B cell (primary cell): Measurements from ENCODE around the gene TCF12. TPM values are rescaled to one million over a fixed set of nuclear protein-coding genes. Genes with fewer than 3 reads are reported as not detected.

Source experiments
- ATAC-seq: fragments of 200-7000 bp; cut with Tn5 transposase; one replicate; pipeline ENCODE4 v1.10.0; 2021; ENCODE audit warnings: low read depth, mild to moderate bottlenecking, moderate number of reproducible peaks, moderate library complexity
- CTCF ChIA-PET: fragments of 350-600 bp; sonication (Branson Sonifier 250); formaldehyde crosslinking; loops from one replicate; lab custom pipeline; 2021; ENCODE audit warnings: antibody characterized with exemption, inconsistent platforms; lab: Charles Lee
- POLR2A ChIA-PET: fragments of 350-600 bp; sonication (Branson Sonifier 250); formaldehyde crosslinking; loops from one replicate; lab custom pipeline; 2021; ENCODE audit warnings: antibody characterized with exemption; lab: Charles Lee
- DNase-seq: peaks from one replicate; pipeline ENCODE4 v3.0.0; 2013
- H2AFZ ChIP-seq: 2 replicates; pipeline ENCODE4 v1.6.1; 2012; ENCODE audit warnings: mild to moderate bottlenecking, low read depth, low read length; ENCODE audit not compliant: insufficient read depth, poor library complexity, severe bottlenecking
- H3K27ac ChIP-seq, 2 donors: 1 replicate in 1 of 2; 2 replicates in 1 of 2; pipeline ENCODE4 v1.5.1; 2012 to 2013; ENCODE audit warnings: low read length in 2 of 2, mild to moderate bottlenecking in 2 of 2, moderate library complexity in 1 of 2
- H3K27me3 ChIP-seq, 4 experiments: fragments of 200-600 bp in 1 of 4; sonication (generic) in 1 of 4; replicated peaks in 1 of 4; 1 replicate in 2 of 4; 2 replicates in 2 of 4; pipeline versions ENCODE4 v1.6.1 to v1.7.0; 2013 to 2016; ENCODE audit warnings: low read length in 3 of 4, mild to moderate bottlenecking in 2 of 4, mixed read lengths in 1 of 4, moderate library complexity in 1 of 4; ENCODE audit not compliant: insufficient read depth in 4 of 4, control insufficient read depth in 3 of 4; ENCODE audit errors: control extremely low read depth in 1 of 4
- H3K36me3 ChIP-seq, 2 experiments: replicated peaks in 1 of 2; 1 replicate in 1 of 2; 2 replicates in 1 of 2; pipeline versions ENCODE4 v1.6.1 to v1.7.1; 2013; ENCODE audit warnings: low read length in 1 of 2; ENCODE audit not compliant: insufficient read depth in 2 of 2, control insufficient read depth in 1 of 2; ENCODE audit errors: control extremely low read depth in 1 of 2, extremely low read depth in 1 of 2
- H3K4me1 ChIP-seq, 2 donors: fragments of 200-600 bp in 1 of 2; sonication (generic) in 1 of 2; 1 replicate in 1 of 2; 2 replicates in 1 of 2; pipeline versions ENCODE4 v1.5.1 to v1.6.1; 2013 to 2017; ENCODE audit warnings: low read length in 2 of 2; ENCODE audit not compliant: control insufficient read depth in 2 of 2, insufficient read depth in 2 of 2
- H3K4me2 ChIP-seq: replicated peaks from 2 replicates; pipeline ENCODE3; 2012; ENCODE audit warnings: mild to moderate bottlenecking, low read depth, low read length; ENCODE audit not compliant: poor library complexity, severe bottlenecking
- H3K4me3 ChIP-seq, 5 experiments: fragments of 200-600 bp in 1 of 5; sonication (generic) in 1 of 5; 1 replicate in 3 of 5; 2 replicates in 2 of 5; pipeline versions ENCODE4 v1.5.1 to v1.7.0; 2011 to 2016; ENCODE audit warnings: low read length in 4 of 5, mild to moderate bottlenecking in 4 of 5, low read depth in 2 of 5, control low read depth in 1 of 5, moderate library complexity in 1 of 5; ENCODE audit not compliant: insufficient read depth in 1 of 5; ENCODE audit errors: control extremely low read depth in 1 of 5, extremely low read depth in 1 of 5
- H3K79me2 ChIP-seq: fragments of 200-600 bp; sonication (generic); one replicate; pipeline ENCODE4 v1.6.0; 2016; ENCODE audit warnings: low read length; ENCODE audit not compliant: control insufficient read depth, insufficient read depth
- H3K9ac ChIP-seq: fragments of 200-600 bp; sonication (generic); 2 replicates; pipeline ENCODE4 v1.6.1; 2017; ENCODE audit warnings: mild to moderate bottlenecking, low read length, moderate library complexity
- H3K9me3 ChIP-seq, 3 donors: one replicate each; pipeline versions ENCODE4 v1.6.1 to v1.7.1; 2013; ENCODE audit warnings: low read length in 2 of 3; ENCODE audit not compliant: control insufficient read depth in 2 of 3, insufficient read depth in 1 of 3; ENCODE audit errors: control extremely low read depth in 1 of 3
- H4K20me1 ChIP-seq: 2 replicates; pipeline ENCODE4 v1.6.0; 2012; ENCODE audit warnings: mild to moderate bottlenecking, low read length; ENCODE audit not compliant: insufficient read depth, control insufficient read depth, poor library complexity, severe bottlenecking
- H3K27ac Mint-ChIP-seq: one replicate; pipeline ENCODE4 v1.8.0; 2021; ENCODE audit warnings: mixed read lengths
- H3K27me3 Mint-ChIP-seq: one replicate; pipeline ENCODE4 v1.8.0; 2021; ENCODE audit warnings: mixed read lengths
- H3K4me1 Mint-ChIP-seq: one replicate; pipeline ENCODE4 v1.8.0; 2021; ENCODE audit warnings: mixed read lengths
- H3K4me3 Mint-ChIP-seq: one replicate; pipeline ENCODE4 v1.8.0; 2021; ENCODE audit warnings: mixed read lengths
- H3K9me3 Mint-ChIP-seq: one replicate; pipeline ENCODE4 v1.8.0; 2022; ENCODE audit warnings: mixed read lengths; ENCODE audit not compliant: insufficient read depth
- CTCF ChIP-seq: fragments of 200-600 bp; IDR thresholded peaks from one replicate; pipeline ENCODE4 v1.8.0; 2022; ENCODE audit warnings: antibody characterized with exemption, mild to moderate bottlenecking
- EZH2 ChIP-seq: IDR thresholded peaks from 2 replicates; pipeline ENCODE4 v1.6.1; 2012; ENCODE audit warnings: borderline replicate concordance, low read depth, mild to moderate bottlenecking, moderate library complexity, low read length; ENCODE audit not compliant: insufficient read depth, poor library complexity, severe bottlenecking
- WGBS: methylation state at CpG from one replicate; pipeline ENCODE4 v1.1.5; 2013; ENCODE audit warnings: missing lambda C conversion rate; ENCODE audit not compliant: insufficient coverage; 5-methylcytosine and 5-hydroxymethylcytosine counted together
- intact Hi-C: fragments of 100-400 bp; cut with micrococcal nuclease; formaldehyde crosslinking; loops from one replicate; pipeline ENCODE4 v1.10.0; 2022
- polyA plus RNA-seq: library from polyadenylated mRNA; depleted of rRNA; stranded (reverse); fragments of >200 nt; gene quantifications from 2 replicates; pipeline ENCODE4 v1.2.3, GENCODE V29; 2012
- total RNA-seq, 2 donors: library from RNA; stranded (reverse); fragments of 120-200 nt in 1 of 2; gene quantifications; 1 replicate in 1 of 2; 2 replicates in 1 of 2; pipeline versions ENCODE4 v1.2.3 to v1.2.4, GENCODE V29; 2013 to 2022

The TCF12 gene
- total and polyA plus RNA-seq, 2 donors (not counting 1 experiment from before 2014, with no cell fraction given), result 27.1 to 131 TPM

DNA sequence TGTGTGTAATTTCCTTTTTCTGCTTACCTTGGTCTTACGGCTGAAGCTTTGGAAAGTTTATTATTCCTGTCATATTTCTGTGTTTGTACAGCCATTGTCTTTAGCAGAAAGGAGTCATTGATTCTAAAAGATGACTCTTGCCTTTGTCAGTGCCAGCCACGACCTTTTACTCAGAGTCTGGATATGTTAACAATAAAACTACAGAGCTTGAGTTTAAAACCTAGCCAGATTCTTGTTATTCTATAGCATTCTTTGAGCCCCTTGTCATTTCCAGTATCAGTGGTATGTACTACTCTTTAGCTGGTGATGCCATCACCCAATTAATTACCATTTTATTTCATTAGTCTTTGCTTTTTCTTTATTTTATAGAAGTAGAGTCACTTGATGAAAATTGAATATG is 142.4 kb downstream of the TCF12 start:
- Histone ChIP-seq H3K79me2 (peaks cover 32% of the 10 kb centered on the region), H3K27me3 (no peaks in the 10 kb centered on the region), H3K9me3 (no peaks in the 10 kb centered on the region), H3K27ac (no peak overlapping the region), H4K20me1 (peaks cover 25% of the 10 kb centered on the region), H2AFZ (no peak overlapping the region), H3K9ac (no peak overlapping the region), H3K4me2 (no peak overlapping the region), H3K36me3 (peaks cover 0 to 7% of the 10 kb centered on the region in 2 experiments), H3K4me1 (no peaks in the 10 kb centered on the region), H3K4me3 (no peak overlapping the region)
- H3K4me1 Mint-ChIP-seq, result peaks cover 22% of the 10 kb centered on the region
- no peaks in the 10 kb centered on the region for H3K27me3 Mint-ChIP-seq
- no peak overlapping the region for H3K4me3 Mint-ChIP-seq
- POLR2A ChIA-PET, result no interaction called here
- 80% methylated on average over 1 of the region's 2 CpGs for WGBS
- CTCF ChIA-PET, result no interaction called here
- no peaks in the 10 kb centered on the region for H3K9me3 Mint-ChIP-seq
- TF ChIP-seq CTCF, result no peak
- no peak for TF ChIP-seq EZH2
- no peak for ATAC-seq
- DNase-seq, result no peak
- intact Hi-C loops, result no loop called here
- H3K27ac Mint-ChIP-seq, result no peak overlapping the region

GRCh38 chr15:57061281-57061680 is 142.8 kb downstream of the TCF12 start:
- TF ChIP-seq CTCF (no peak), EZH2 (no peak)
- Mint-ChIP-seq H3K9me3 (no peaks in the 10 kb centered on the region), H3K27ac (no peak overlapping the region), H3K4me3 (no peak overlapping the region), H3K4me1 (peaks cover 22% of the 10 kb centered on the region), H3K27me3 (no peaks in the 10 kb centered on the region)
- DNase-seq (no peak), ATAC-seq (no peak)
- Histone ChIP-seq H3K27me3 (no peaks in the 10 kb centered on the region), H3K4me3 (no peak overlapping the region), H3K36me3 (peaks cover 0 to 7% of the 10 kb centered on the region in 2 experiments), H4K20me1 (peaks cover 25% of the 10 kb centered on the region), H3K4me2 (no peak overlapping the region), H2AFZ (no peak overlapping the region), H3K9ac (no peak overlapping the region), H3K4me1 (no peaks in the 10 kb centered on the region), H3K27ac (no peak overlapping the region), H3K9me3 (no peaks in the 10 kb centered on the region), H3K79me2 (peaks cover 28% of the 10 kb centered on the region)
- intact Hi-C loops, result no loop called here
- POLR2A ChIA-PET, result no interaction called here
- CTCF ChIA-PET, result no interaction called here
- WGBS, result no CpG with 5 or more reads among the region's 2 CpGs
